K562 (cell line): ENCODE measurements around the gene HOXA4. TPM values are rescaled to one million over a fixed set of nuclear protein-coding genes. Genes with fewer than 3 reads are reported as not detected.

Experiments
- FOSL1 ChIP-seq: fragments of 200-800 bp; sonication (Bioruptor generic); conservative IDR thresholded peaks from 2 replicates; pipeline ENCODE4 v1.6.1; 2016; ENCODE audit warnings: missing genetic modification characterization, missing compliant biosample characterization
- HOMEZ ChIP-seq: fragments of 250-450 bp; sonication (Bioruptor Pico); IDR thresholded peaks from 2 replicates; pipeline ENCODE4 v1.4.0; 2020; ENCODE audit warnings: mild to moderate bottlenecking, moderate library complexity
- KHSRP ChIP-seq: fragments of 450-650 bp; IDR thresholded peaks from 2 replicates; pipeline ENCODE4 v1.6.1; 2017
- SIN3A ChIP-seq, 2 experiments: fragments of 150-350 bp in 1 of 2; IDR thresholded peaks; 2 replicates each; pipeline ENCODE4 v1.6.1; 2011 to 2016; ENCODE audit warnings: borderline replicate concordance in 2 of 2, low read depth in 2 of 2, low read length in 2 of 2, mild to moderate bottlenecking in 2 of 2, moderate library complexity in 2 of 2; ENCODE audit not compliant: control insufficient read depth in 1 of 2
- THRA ChIP-seq: fragments of 450-650 bp; IDR thresholded peaks from 2 replicates; pipeline ENCODE4 v1.6.1; 2017; ENCODE audit warnings: mild to moderate bottlenecking, moderate library complexity
- U2AF2 ChIP-seq: fragments of 200-400 bp; formaldehyde crosslinking; optimal IDR thresholded peaks from 2 replicates; pipeline ENCODE3; 2017; ENCODE audit warnings: low read depth, mild to moderate bottlenecking, low read length
- ZNF77 ChIP-seq: fragments of 250-450 bp; sonication (Bioruptor Pico); IDR thresholded peaks from 2 replicates; pipeline ENCODE4 v1.5.0; 2020
- polyA plus RNA-seq, 8 experiments: library from polyadenylated mRNA; depleted of rRNA in 4 of 8; stranded (reverse) in 5 of 8; unstranded in 3 of 8; fragments of >200 nt; fragmentation: Nextera tagmentation in 2 of 8; fragmentation: Illumina TruSeq in 1 of 8; extraction: Ambion mirVana in 2 of 8; extraction: Trizol in 1 of 8; gene quantifications; 2 replicates each; pipeline versions ENCODE4 v1.2.1 to v1.2.3, GENCODE V29; 2011 to 2014; ENCODE audit warnings: inconsistent platforms in 1 of 8, missing spikeins in 1 of 8
- total RNA-seq, 7 experiments: library from RNA; depleted of rRNA in 6 of 7; stranded (reverse); fragments of >200 nt in 6 of 7; fragmentation: Illumina TruSeq in 2 of 7; extraction: Trizol in 2 of 7; gene quantifications; 2 replicates each; pipeline versions ENCODE4 v1.2.1 to v1.2.3, GENCODE V29; 2011 to 2021; ENCODE audit warnings: low replicate concordance in 1 of 7

Gene HOXA4
- total and polyA plus RNA-seq, 9 of the 15 experiments (the other 6 are each of a cell fraction or from before 2014, with no cell fraction given), result not detected

- TF ChIP-seq ZNF77 (CRISPR knock-in tag) (no peak), HOMEZ (CRISPR knock-in tag) (no peak), SIN3A (IDR thresholded peaks at IDR 0.05; ENCODE audit: borderline replicate concordance in 2 of 2, control insufficient read depth in 1 of 2, low read depth in 2 of 2, low read length in 2 of 2) (no peak), KHSRP (no peak), U2AF2 (no peak), FOSL1 (no peak), THRA (no peak)
- TF ChIP-seq, all 486 proteins: peak for 0
Observed at GRCh38 chr7:27080844-27081436, 49.6 kb downstream of the HOXA4 start (continued).
